Measurements from ENCODE around the gene ABCF3.

Gene ABCF3

DNA sequence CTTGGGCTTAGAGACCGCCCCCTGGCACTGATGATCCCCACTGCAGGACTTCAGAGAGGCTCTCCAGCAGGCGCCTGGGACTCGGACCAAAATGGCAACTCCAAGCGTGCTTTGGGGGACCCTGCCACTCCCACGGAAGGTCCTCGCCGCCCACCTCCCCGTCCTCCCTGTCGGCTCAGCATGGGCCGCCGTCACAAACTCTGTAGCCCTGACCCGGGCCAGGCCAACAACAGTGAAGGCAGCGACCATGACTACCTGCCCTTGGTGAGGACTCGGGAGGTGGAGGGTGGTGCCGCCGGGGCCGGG, 55.1 kb downstream of the ABCF3 start (continued):
- TF ChIP-seq SALL2 (tag by site-specific recombination; IDR thresholded peaks at IDR 0.05; ENCODE audit: borderline replicate concordance) = no peak

GRCh38 chr3:184241447-184242296, 55.7 kb downstream of the ABCF3 start:
- ChIA-PET POLR2A (interaction anchor here (0.6 kb wide), 1 partner anchor 347 kb away, joined by 3 read pairs; no protein-coding TSS in a partner anchor), CTCF (interaction anchor here (0.6 to 8.7 kb wide), 7 partner anchors 14 to 1520 kb away, joined by 3 to 66 read pairs (median 4); partner anchors contain the start of gene VWA5B2)
- H3K4me1 ChIP-seq (ENCODE audit: control insufficient read depth, insufficient read depth, low read length) = no peaks in the 10 kb centered on the region
- H3K27ac ChIP-seq (ENCODE audit: extremely low read depth, low read depth, low read length) = no peak overlapping the region
- H3K36me3 ChIP-seq (ENCODE audit: control insufficient read depth in 2 of 2, insufficient read depth in 1 of 2, low read length in 2 of 2) = peaks cover 0 to 44% of the 10 kb centered on the region in 2 experiments; a peak in 1 of 3 replicates
- no peaks in the 10 kb centered on the region for H3K9me3 ChIP-seq (ENCODE audit: control insufficient read depth, insufficient read depth, low read depth, low read length)
- H3K4me3 ChIP-seq (ENCODE audit: low read depth, low read length) = no peak overlapping the region
- TF ChIP-seq ZBTB7A (tag by site-specific recombination; IDR thresholded peaks at IDR 0.05; ENCODE audit: low read depth) (no peak), TCF7L2 (IDR thresholded peaks at IDR 0.05; ENCODE audit: borderline replicate concordance, low read depth, low read length) (no peak), ZFHX2 (tag by site-specific recombination; conservative IDR thresholded peaks at IDR 0.05) (0 out of 2 replicates have a peak, but pooled peaks have one; percentile 39), ZNF629 (tag by site-specific recombination; IDR thresholded peaks at IDR 0.05) (no peak), ZNF837 (tag by site-specific recombination; IDR thresholded peaks at IDR 0.05) (no peak), ZBTB49 (tag by site-specific recombination; IDR thresholded peaks at IDR 0.05; ENCODE audit: low read depth) (no peak), EGR2 (tag by site-specific recombination; IDR thresholded peaks at IDR 0.05; ENCODE audit: low read depth) (no peak), KLF10 (tag by site-specific recombination; IDR thresholded peaks at IDR 0.05) (no peak), ZNF514 (tag by site-specific recombination; IDR thresholded peaks at IDR 0.05) (no peak), YY2 (tag by site-specific recombination; IDR thresholded peaks at IDR 0.05) (no peak), ZNF221 (tag by site-specific recombination; IDR thresholded peaks at IDR 0.05; ENCODE audit: borderline replicate concordance) (no peak), ZNF621 (tag by site-specific recombination; IDR thresholded peaks at IDR 0.05) (no peak), ZNF654 (tag by site-specific recombination; IDR thresholded peaks at IDR 0.05; ENCODE audit: low read depth) (0 out of 2 replicates have a peak, but pooled peaks have one; percentile 4), PATZ1 (tag by site-specific recombination; IDR thresholded peaks at IDR 0.05) (no peak), ZFP69B (tag by site-specific recombination; IDR thresholded peaks at IDR 0.05) (no peak)
- TF ChIP-seq, protein P1, sequence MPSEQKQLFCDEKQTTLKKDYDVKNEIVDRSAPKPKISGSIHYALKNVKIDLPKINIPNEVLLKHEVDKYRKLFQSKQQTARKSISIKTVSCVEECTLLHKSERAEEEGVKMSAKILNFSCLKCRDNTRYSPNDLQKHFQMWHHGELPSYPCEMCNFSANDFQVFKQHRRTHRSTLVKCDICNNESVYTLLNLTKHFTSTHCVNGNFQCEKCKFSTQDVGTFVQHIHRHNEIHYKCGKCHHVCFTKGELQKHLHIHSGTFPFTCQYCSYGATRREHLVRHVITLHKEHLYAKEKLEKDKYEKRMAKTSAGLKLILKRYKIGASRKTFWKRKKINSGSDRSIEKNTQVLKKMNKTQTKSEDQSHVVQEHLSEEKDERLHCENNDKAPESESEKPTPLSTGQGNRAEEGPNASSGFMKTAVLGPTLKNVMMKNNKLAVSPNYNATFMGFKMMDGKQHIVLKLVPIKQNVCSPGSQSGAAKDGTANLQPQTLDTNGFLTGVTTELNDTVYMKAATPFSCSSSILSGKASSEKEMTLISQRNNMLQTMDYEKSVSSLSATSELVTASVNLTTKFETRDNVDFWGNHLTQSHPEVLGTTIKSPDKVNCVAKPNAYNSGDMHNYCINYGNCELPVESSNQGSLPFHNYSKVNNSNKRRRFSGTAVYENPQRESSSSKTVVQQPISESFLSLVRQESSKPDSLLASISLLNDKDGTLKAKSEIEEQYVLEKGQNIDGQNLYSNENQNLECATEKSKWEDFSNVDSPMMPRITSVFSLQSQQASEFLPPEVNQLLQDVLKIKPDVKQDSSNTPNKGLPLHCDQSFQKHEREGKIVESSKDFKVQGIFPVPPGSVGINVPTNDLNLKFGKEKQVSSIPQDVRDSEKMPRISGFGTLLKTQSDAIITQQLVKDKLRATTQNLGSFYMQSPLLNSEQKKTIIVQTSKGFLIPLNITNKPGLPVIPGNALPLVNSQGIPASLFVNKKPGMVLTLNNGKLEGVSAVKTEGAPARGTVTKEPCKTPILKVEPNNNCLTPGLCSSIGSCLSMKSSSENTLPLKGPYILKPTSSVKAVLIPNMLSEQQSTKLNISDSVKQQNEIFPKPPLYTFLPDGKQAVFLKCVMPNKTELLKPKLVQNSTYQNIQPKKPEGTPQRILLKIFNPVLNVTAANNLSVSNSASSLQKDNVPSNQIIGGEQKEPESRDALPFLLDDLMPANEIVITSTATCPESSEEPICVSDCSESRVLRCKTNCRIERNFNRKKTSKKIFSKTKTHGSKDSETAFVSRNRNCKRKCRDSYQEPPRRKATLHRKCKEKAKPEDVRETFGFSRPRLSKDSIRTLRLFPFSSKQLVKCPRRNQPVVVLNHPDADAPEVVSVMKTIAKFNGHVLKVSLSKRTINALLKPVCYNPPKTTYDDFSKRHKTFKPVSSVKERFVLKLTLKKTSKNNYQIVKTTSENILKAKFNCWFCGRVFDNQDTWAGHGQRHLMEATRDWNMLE (tag by site-specific recombination; conservative IDR thresholded peaks at IDR 0.05; ENCODE audit: low read depth) = no peak
- TF ChIP-seq, protein P2, sequence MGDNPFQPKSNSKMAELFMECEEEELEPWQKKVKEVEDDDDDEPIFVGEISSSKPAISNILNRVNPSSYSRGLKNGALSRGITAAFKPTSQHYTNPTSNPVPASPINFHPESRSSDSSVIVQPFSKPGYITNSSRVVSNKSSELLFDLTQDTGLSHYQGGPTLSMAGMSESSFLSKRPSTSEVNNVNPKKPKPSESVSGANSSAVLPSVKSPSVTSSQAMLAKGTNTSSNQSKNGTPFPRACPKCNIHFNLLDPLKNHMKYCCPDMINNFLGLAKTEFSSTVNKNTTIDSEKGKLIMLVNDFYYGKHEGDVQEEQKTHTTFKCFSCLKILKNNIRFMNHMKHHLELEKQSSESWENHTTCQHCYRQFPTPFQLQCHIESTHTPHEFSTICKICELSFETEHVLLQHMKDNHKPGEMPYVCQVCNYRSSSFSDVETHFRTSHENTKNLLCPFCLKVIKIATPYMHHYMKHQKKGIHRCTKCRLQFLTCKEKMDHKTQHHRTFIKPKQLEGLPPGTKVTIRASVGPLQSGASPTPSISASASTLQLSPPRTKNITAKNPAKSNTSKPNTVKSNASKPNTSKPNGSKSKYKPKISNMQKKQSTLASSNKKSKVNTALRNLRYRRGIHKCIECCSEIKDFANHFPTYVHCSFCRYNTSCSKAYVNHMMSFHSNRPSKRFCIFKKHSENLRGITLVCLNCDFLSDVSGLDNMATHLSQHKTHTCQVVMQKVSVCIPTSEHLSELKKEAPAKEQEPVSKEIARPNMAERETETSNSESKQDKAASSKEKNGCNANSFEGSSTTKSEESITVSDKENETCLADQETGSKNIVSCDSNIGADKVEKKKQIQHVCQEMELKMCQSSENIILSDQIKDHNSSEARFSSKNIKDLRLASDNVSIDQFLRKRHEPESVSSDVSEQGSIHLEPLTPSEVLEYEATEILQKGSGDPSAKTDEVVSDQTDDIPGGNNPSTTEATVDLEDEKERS (tag by site-specific recombination; IDR thresholded peaks at IDR 0.05) = no peak
- TF ChIP-seq, protein P3, sequence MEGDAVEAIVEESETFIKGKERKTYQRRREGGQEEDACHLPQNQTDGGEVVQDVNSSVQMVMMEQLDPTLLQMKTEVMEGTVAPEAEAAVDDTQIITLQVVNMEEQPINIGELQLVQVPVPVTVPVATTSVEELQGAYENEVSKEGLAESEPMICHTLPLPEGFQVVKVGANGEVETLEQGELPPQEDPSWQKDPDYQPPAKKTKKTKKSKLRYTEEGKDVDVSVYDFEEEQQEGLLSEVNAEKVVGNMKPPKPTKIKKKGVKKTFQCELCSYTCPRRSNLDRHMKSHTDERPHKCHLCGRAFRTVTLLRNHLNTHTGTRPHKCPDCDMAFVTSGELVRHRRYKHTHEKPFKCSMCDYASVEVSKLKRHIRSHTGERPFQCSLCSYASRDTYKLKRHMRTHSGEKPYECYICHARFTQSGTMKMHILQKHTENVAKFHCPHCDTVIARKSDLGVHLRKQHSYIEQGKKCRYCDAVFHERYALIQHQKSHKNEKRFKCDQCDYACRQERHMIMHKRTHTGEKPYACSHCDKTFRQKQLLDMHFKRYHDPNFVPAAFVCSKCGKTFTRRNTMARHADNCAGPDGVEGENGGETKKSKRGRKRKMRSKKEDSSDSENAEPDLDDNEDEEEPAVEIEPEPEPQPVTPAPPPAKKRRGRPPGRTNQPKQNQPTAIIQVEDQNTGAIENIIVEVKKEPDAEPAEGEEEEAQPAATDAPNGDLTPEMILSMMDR (tag by site-specific recombination; IDR thresholded peaks at IDR 0.05) = peak; percentile 64
